Testis (tissue), 2 donors: ENCODE results near the gene STRIT1.

Experiments
- POLR2A ChIP-seq: fragments of 450-650 bp; IDR thresholded peaks from one replicate; pipeline ENCODE4 v1.6.1; 2017; ENCODE audit warnings: antibody characterized with exemption, mild to moderate bottlenecking, moderate library complexity
- TF ChIP-seq, protein P1 (sequence below), 3 experiments: fragments of 450-650 bp in 2 of 3; fragments of 200-600 bp in 1 of 3; sonication (generic) in 1 of 3; IDR thresholded peaks; one replicate each; pipeline ENCODE4 v1.5.1; 2016 to 2019; ENCODE audit warnings: antibody characterized with exemption in 3 of 3, mild to moderate bottlenecking in 2 of 3, moderate library complexity in 1 of 3

DNA sequence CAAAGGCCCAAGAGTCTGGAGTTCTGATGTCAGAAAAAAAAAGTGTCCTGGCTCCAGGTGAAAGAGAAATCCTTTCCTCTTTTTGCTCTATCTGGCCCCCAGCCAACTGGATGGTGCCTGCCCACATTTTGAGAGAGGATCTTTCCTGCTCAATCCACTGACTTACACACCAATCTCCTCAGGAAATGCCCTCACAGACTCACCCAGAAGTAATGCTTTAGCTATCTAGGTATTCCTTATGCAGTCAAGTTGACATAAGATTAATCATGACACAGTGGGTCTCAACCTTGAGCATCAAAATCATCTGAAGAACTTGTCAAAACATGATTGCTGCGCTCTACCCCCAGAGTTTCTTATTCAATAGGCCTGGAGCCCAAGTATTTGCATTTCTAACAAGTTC lies 31.2 kb downstream of the STRIT1 start:
- TF ChIP-seq, protein P1, sequence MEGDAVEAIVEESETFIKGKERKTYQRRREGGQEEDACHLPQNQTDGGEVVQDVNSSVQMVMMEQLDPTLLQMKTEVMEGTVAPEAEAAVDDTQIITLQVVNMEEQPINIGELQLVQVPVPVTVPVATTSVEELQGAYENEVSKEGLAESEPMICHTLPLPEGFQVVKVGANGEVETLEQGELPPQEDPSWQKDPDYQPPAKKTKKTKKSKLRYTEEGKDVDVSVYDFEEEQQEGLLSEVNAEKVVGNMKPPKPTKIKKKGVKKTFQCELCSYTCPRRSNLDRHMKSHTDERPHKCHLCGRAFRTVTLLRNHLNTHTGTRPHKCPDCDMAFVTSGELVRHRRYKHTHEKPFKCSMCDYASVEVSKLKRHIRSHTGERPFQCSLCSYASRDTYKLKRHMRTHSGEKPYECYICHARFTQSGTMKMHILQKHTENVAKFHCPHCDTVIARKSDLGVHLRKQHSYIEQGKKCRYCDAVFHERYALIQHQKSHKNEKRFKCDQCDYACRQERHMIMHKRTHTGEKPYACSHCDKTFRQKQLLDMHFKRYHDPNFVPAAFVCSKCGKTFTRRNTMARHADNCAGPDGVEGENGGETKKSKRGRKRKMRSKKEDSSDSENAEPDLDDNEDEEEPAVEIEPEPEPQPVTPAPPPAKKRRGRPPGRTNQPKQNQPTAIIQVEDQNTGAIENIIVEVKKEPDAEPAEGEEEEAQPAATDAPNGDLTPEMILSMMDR (IDR thresholded peaks at IDR 0.05) = no peak
- TF ChIP-seq POLR2A = no peak
